Kasumi-1 (cell line): ENCODE results near the gene SPATA20.

Experiments used
- DNase-seq, 2 experiments: peaks; one replicate each; lab custom pipeline; 2025; lab: John Stamatoyannopoulos, UW

SPATA20 gene

GRCh38 chr17:50577451-50577954, 30.5 kb downstream of the SPATA20 start:
- DNase-seq, result no peak

GRCh38 chr17:50578173-50578572, 31.2 kb downstream of the SPATA20 start:
- DNase-seq, result no peak

DNA sequence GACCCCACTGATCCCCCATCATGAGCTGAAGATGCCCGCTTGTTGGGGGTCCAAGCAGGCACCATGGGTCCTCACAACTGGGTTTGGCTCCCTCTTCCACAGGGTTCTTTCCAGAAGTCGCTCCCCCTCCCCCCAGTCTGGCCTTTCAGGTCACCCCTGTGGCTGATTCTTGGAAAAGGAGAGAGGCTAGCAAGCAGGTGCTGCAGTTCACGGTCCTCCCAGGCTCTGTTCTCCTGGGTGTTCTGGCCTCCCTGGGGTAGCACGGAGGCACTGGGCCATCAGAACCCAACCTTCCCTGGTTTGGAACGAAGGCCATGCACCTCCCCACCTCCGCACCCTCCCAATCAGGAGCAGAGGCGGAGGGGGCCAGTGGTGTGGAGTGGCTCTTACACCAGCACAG, 32.4 kb downstream of the SPATA20 start:
- DNase-seq, result no peak

DNA sequence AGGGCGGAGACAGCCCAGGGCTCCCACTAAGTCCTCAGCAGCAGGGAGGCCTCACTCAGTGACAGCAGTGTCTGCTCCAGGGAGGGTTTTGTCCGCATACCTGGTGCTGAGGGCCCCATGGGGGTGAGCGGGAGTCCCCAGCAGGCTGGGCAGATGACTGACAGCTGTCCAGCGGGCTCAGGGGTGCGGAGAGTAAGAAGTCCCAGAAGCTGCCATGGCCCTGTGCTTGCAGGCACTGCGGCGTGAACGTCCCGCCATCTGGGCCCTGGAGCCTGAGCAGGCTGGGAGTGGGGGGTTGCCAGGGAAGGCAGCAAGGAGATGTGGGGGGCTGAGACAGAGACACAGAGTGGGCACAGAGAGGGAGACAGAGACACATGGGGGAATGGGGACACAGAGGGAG, 33.7 kb downstream of the SPATA20 start:
- DNase-seq, result no peak

DNA sequence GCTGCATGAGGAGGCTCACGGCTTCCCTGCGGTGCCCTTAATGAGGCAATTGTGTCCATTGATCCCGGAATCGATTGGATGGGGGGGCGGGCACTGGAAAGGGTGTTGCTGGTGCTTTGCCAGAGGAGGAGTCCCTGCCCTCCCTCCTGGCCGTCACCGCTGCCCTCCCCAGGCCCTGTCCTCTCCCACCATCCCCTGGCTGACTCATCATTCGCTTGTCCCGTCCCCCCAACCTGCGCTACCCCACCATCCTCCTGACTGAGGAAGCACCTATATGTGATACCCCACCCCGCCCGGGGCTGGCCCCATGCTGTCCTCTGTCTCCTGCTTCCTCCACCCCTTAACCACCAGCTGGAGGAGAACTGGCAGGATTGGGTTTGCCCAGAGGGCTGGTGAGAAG, 34.3 kb downstream of the SPATA20 start:
- DNase-seq, result no peak

- no peak for DNase-seq
Measured at GRCh38 chr17:50582741-50583140, 35.8 kb downstream of the SPATA20 start.

DNA sequence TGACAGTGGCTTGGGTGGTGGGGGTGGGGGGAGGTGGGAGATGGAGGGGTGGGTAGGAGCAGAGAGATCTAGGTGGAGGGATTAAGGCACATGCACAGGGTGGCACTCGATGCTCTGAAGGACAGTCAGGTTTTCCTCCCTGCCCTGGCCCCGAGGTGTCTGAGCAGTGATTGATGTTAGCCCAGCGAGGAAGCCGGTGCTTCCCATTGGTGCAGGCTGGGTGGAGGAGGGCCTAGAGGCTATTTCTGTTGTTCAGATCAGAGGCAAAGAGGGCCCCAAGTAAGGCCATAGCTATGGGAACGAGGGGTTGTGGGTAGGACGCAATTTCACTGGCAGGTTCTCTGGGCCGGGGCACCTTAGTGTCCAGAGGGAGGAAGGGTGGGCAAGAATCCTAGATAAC, 36.7 kb downstream of the SPATA20 start:
- DNase-seq, result no peak

GRCh38 chr17:50584116-50584515, 37.1 kb downstream of the SPATA20 start:
- DNase-seq, result no peak

- DNase-seq, result no peak
Measured at GRCh38 chr17:50584749-50585148, 37.8 kb downstream of the SPATA20 start.

GRCh38 chr17:50585346-50585745, 38.4 kb downstream of the SPATA20 start:
- no peak for DNase-seq

- no peak for DNase-seq
Measured at GRCh38 chr17:50585891-50586290, 38.9 kb downstream of the SPATA20 start.

DNA sequence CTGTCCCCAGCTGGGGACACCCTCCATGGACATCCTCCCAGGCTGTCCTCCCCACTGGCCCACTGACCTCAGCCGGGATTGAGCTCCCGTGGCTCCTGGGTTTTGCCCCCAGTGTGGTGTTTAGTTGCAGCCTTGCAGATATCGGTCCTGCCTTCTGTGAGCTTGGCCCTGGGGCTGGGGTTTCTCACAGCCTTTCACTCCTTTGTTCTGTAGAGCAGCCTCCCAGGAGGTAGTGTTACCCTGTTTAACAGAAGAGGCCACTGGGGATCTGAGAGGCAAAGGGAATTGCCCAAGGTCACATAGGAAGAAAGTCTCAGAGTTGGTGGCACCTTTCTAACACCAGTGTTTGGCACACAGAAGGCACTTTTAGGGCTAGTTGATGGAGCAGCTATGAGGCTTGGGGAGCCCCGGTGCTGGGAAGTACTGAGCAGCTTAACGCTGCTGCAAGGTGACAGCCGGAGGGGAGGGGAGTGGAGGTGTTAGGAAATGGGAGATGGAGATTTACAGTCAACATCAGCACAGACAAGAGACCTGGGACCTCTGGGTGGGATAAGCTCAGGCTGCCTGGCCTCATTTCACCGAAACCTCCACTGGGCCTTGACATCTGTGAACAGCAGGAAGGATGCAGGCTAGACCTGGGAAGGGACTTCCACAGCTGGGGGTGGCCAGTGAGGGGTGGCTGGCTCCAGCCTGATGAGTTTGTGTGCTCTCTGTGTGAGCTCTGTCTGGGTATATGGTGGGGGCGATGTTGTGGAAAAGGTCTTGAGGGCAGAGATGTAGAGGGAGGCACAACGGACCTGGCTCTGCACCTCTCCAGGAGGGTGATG, 39.7 kb downstream of the SPATA20 start:
- DNase-seq, result no peak

GRCh38 chr17:50587571-50587970, 40.6 kb downstream of the SPATA20 start:
- no peak for DNase-seq

- DNase-seq, result no peak
Measured at GRCh38 chr17:50588391-50589049, 41.5 kb downstream of the SPATA20 start.

DNA sequence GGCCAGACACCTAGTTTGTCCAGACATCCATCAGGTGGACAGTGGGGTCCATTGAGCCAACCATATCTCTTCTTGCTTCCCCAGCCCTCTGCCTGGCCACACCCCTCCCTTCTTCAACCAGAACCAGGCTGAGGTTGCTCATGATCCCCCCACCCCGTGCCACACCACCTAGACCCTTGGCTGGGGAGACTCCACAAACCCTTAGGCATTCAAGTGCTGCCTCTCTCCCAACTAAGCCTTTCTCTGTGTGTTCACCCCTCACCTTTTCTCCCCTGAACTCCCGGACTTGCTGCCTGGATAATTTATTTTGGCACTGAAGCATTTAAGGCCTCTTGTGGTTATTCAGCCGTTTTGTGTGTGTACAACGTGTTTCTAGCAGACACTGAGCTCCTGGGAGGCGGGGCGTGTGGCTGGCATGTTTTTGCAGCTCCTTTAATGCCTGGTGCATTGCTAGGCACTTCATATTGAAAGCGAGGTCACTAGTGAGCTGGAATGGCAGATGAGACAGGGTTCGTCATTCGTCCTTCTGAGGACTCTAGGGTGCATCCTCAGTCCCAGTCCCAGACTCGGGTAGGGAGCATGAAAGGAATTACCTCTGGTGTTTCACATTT, 42.2 kb downstream of the SPATA20 start:
- no peak for DNase-seq

DNA sequence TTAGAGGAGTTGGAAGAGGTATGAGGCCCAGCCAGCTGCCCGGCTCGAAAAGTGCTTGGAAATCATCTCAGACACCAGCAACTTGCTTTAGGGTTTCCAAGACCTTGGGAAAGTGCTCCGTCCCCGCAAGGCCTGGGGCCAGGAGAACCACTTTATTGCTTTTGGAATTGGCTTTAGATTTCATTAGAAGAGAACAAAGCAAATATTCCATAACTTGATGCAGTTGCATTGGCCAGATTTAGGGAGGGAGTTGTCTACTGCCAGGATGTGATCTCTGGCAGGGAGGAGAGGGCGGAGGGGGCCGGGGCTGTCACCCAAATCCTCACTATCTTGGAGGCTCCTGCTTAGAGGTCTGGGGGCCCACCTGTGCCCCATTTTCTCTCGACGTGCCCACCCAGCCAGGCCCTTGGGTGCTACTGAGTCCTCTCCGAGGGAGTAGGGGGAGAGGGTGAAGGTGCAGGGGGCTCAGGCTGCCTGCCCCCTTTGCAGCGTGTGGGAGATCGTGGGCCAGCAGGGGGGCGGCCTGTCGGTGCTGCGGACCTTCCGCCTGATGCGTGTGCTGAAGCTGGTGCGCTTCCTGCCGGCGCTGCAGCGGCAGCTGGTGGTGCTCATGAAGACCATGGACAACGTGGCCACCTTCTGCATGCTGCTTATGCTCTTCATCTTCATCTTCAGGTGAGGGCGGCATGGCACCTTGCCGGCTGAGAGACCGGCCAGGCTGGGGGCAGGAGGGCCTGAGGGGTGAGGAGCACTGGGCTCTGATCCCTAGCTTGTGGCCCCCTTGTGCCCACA, 44.2 kb downstream of the SPATA20 start:
- no peak for DNase-seq

GRCh38 chr17:50593321-50593720, 46.3 kb downstream of the SPATA20 start:
- no peak for DNase-seq

DNA sequence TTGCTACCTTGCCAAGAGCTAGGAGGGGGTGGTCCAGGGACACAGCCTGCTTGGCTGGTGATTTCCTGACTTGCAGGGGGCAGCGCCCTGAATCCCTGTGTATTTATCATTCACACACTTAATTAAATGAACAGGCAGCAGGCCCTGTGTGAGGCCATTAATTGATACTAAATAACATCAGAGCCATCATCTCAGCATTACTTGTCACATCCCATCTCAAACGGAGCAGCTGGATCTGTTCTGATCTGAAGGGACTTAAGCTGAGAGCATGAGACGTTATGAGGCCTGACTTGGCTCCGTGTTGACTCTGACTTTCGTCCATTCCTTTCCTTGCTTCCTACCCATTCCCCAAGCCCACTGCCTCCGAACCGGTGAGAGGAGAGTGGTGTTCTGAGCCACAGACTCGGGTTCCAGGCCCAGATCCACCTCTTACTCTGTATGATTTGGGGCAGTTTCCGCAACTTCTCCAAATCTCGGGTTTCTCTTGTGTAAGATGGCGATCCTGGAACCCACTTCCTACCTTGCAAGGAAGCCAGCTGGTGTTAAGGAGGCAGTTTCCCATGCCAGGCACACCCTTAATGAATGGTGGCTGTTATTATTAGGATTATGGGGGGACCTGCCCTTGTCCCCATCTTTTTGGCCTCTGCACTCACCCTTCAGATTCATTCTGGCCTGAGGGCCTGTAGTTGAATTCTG, 47.3 kb downstream of the SPATA20 start:
- no peak for DNase-seq

GRCh38 chr17:50594892-50595291, 47.9 kb downstream of the SPATA20 start:
- no peak for DNase-seq

DNA sequence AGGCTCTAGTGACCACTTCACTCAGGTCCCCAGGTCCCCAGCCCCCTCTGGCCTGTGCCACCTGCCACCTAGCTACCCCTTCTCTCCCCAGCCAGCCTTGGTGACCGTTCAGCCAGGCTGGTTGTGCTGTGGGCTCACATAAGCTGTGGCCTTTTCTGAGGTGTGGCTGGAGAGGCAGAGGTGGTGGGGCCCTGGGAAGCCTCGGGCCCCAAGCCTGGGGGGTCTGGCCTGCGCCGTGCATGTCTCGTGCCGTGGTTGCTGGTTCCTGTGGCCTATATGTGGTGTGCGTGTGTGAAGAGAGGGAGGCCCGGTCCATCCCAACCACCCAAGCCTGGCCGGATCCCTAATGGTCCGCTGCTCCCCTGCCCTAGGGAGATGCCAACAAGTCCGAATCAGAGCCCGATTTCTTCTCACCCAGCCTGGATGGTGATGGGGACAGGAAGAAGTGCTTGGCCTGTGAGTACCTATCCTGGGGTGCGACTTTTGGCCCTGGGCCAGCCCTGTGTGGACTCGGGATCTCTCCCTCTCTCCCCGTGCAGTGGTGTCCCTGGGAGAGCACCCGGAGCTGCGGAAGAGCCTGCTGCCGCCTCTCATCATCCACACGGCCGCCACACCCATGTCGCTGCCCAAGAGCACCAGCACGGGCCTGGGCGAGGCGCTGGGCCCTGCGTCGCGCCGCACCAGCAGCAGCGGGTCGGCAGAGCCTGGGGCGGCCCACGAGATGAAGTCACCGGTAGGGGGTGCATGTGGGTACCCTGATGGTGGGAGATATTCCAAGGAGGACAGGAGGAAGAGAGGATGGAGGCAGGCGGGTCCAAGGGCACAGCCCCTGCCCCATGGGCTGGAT, 49.4 kb downstream of the SPATA20 start:
- DNase-seq, result no peak

GRCh38 chr17:50598487-50598886, 51.5 kb downstream of the SPATA20 start:
- DNase-seq, result no peak
